HG03280 (cell line): ENCODE data around the gene JAG2.

Experiments used
- ATAC-seq: cut with Tn5 transposase; IDR thresholded peaks from one replicate; pipeline ENCODE4 v1.9.1; 2021; ENCODE audit warnings: mild to moderate bottlenecking, moderate library complexity; ENCODE audit not compliant: unreplicated experiment

The JAG2 gene

GRCh38 chr14:105151838-105152793, 16.5 kb downstream of the JAG2 start:
- no peak for ATAC-seq

GRCh38 chr14:105151084-105151837, 17.3 kb downstream of the JAG2 start:
- ATAC-seq, result no peak

- ATAC-seq, result no peak
Observed at GRCh38 chr14:105150368-105151083, 18.1 kb downstream of the JAG2 start.

- ATAC-seq, result no peak
Observed at GRCh38 chr14:105150026-105150367, 18.6 kb downstream of the JAG2 start.

- no peak for ATAC-seq
Observed at GRCh38 chr14:105149146-105149781, 19.3 kb downstream of the JAG2 start.

GRCh38 chr14:105148604-105149145, 19.9 kb downstream of the JAG2 start:
- no peak for ATAC-seq

GRCh38 chr14:105147671-105148603, 20.6 kb downstream of the JAG2 start:
- no peak for ATAC-seq

GRCh38 chr14:105146976-105147635, 21.5 kb downstream of the JAG2 start:
- ATAC-seq, result no peak

GRCh38 chr14:105146181-105146975, 22.2 kb downstream of the JAG2 start:
- ATAC-seq, result no peak

- no peak for ATAC-seq
Observed at GRCh38 chr14:105145381-105146180, 23.0 kb downstream of the JAG2 start.

- no peak for ATAC-seq
Observed at GRCh38 chr14:105144666-105145380, 23.8 kb downstream of the JAG2 start.

- ATAC-seq, result no peak
Observed at GRCh38 chr14:105144026-105144665, 24.4 kb downstream of the JAG2 start.

GRCh38 chr14:105143451-105144025, 25.0 kb downstream of the JAG2 start:
- no peak for ATAC-seq

- ATAC-seq, result no peak
Observed at GRCh38 chr14:105142651-105143450, 25.7 kb downstream of the JAG2 start.
